ENCODE results near the gene TSGA10IP. TPM values are rescaled to one million over a fixed set of nuclear protein-coding genes. Genes with fewer than 3 reads are reported as not detected.

Gene TSGA10IP
- total RNA-seq, 1 donor, result not detected

DNA sequence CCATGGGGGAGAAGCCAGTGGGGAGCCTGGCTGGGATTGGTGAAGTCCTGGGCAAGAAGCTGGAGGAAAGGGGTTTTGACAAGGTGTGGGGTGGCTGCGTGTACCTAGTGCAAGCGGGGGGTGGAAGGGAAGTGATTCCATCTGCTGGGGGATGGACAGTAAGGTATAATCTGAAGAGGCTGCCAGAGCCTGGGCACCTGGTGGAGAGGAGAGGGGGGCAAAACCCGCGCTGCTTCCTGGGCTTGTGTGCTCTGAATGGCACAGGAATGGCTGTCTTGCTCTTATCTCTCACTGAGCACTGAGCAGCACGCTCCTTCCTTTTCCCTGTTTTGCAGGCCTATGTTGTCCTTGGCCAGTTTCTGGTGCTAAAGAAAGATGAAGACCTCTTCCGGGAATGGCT lies 58.0 kb downstream of the TSGA10IP start:
- Histone ChIP-seq H3K4me3 (ENCODE audit: insufficient read depth, low read length) (peak overlapping the region; percentile 95), H3K36me3 (ENCODE audit: insufficient read depth, low read length) (peaks cover 34% of the 10 kb centered on the region), H3K27ac (ENCODE audit: low read depth, low read length) (no peak overlapping the region), H4K20me1 (ENCODE audit: insufficient read depth, low read length) (peaks cover 7% of the 10 kb centered on the region), H3K4me1 (ENCODE audit: insufficient read depth, low read length) (peaks cover 7% of the 10 kb centered on the region), H3K79me2 (ENCODE audit: insufficient read depth, low read length) (peaks cover 50% of the 10 kb centered on the region), H3K27me3 (ENCODE audit: insufficient read depth, low read length) (no peaks in the 10 kb centered on the region), H3K4me2 (ENCODE audit: insufficient read depth, low read length) (peak overlapping the region; percentile 90), H2AFZ (ENCODE audit: low read length) (no peak overlapping the region), H3K9me3 (ENCODE audit: low read depth, low read length) (no peaks in the 10 kb centered on the region)
- TF ChIP-seq, protein P1, sequence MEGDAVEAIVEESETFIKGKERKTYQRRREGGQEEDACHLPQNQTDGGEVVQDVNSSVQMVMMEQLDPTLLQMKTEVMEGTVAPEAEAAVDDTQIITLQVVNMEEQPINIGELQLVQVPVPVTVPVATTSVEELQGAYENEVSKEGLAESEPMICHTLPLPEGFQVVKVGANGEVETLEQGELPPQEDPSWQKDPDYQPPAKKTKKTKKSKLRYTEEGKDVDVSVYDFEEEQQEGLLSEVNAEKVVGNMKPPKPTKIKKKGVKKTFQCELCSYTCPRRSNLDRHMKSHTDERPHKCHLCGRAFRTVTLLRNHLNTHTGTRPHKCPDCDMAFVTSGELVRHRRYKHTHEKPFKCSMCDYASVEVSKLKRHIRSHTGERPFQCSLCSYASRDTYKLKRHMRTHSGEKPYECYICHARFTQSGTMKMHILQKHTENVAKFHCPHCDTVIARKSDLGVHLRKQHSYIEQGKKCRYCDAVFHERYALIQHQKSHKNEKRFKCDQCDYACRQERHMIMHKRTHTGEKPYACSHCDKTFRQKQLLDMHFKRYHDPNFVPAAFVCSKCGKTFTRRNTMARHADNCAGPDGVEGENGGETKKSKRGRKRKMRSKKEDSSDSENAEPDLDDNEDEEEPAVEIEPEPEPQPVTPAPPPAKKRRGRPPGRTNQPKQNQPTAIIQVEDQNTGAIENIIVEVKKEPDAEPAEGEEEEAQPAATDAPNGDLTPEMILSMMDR (IDR thresholded peaks at IDR 0.05; ENCODE audit: extremely low read depth, low read depth, low read length), result no peak
- peak; percentile 9 for DNase-seq (ENCODE audit: insufficient read length, low spot score, missing footprints)

DNA sequence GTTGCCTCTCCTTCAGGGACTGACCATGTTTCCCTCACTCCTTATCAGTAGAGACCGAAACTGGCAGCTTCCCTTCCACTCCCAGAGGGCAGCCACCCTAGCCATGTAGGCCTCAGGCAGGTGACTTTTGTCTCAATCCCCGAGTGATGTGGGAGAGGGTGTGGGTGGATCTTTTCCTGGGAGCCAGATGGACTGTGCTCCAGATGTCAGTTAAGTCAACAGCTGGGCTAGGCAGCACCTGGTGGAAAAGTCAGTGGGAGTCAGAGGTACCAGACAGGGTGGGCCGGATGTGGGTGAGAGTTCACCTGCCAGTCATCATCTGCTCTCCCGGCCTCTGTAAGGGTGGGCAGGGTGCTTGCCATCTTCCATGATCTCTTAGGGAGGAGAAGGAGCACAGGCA lies 58.9 kb downstream of the TSGA10IP start:
- Histone ChIP-seq H4K20me1 (ENCODE audit: insufficient read depth, low read length) (peaks cover 7% of the 10 kb centered on the region), H3K4me1 (ENCODE audit: insufficient read depth, low read length) (peaks cover 7% of the 10 kb centered on the region), H3K4me2 (ENCODE audit: insufficient read depth, low read length) (no peak overlapping the region), H3K27ac (ENCODE audit: low read depth, low read length) (no peak overlapping the region), H3K9me3 (ENCODE audit: low read depth, low read length) (no peaks in the 10 kb centered on the region), H3K36me3 (ENCODE audit: insufficient read depth, low read length) (peaks cover 26% of the 10 kb centered on the region), H3K79me2 (ENCODE audit: insufficient read depth, low read length) (peaks cover 42% of the 10 kb centered on the region), H3K27me3 (ENCODE audit: insufficient read depth, low read length) (no peaks in the 10 kb centered on the region), H2AFZ (ENCODE audit: low read length) (no peak overlapping the region), H3K4me3 (ENCODE audit: insufficient read depth, low read length) (no peak overlapping the region)
- TF ChIP-seq, protein P1 (IDR thresholded peaks at IDR 0.05; ENCODE audit: extremely low read depth, low read depth, low read length), result no peak
- DNase-seq (ENCODE audit: insufficient read length, low spot score, missing footprints), result peak; percentile 30

- Histone ChIP-seq H3K27ac (ENCODE audit: low read depth, low read length) (no peak overlapping the region), H3K27me3 (ENCODE audit: insufficient read depth, low read length) (no peaks in the 10 kb centered on the region), H2AFZ (ENCODE audit: low read length) (no peak overlapping the region), H3K36me3 (ENCODE audit: insufficient read depth, low read length) (peaks cover 13% of the 10 kb centered on the region), H3K4me2 (ENCODE audit: insufficient read depth, low read length) (no peak overlapping the region), H3K79me2 (ENCODE audit: insufficient read depth, low read length) (peaks cover 24% of the 10 kb centered on the region), H3K4me1 (ENCODE audit: insufficient read depth, low read length) (peaks cover 8% of the 10 kb centered on the region), H3K9me3 (ENCODE audit: low read depth, low read length) (no peaks in the 10 kb centered on the region), H4K20me1 (ENCODE audit: insufficient read depth, low read length) (no peaks in the 10 kb centered on the region), H3K4me3 (ENCODE audit: insufficient read depth, low read length) (no peak overlapping the region)
- peak; percentile 83 for DNase-seq (ENCODE audit: insufficient read length, low spot score, missing footprints)
- TF ChIP-seq, protein P1 (IDR thresholded peaks at IDR 0.05; ENCODE audit: extremely low read depth, low read depth, low read length), result no peak
These were observed 61.0 kb downstream of the TSGA10IP start for GRCh38 chr11:66006134-66006890.

GRCh38 chr11:66006891-66007176 lies 61.6 kb downstream of the TSGA10IP start:
- Histone ChIP-seq H3K79me2 (ENCODE audit: insufficient read depth, low read length) (peaks cover 19% of the 10 kb centered on the region), H2AFZ (ENCODE audit: low read length) (no peak overlapping the region), H4K20me1 (ENCODE audit: insufficient read depth, low read length) (no peaks in the 10 kb centered on the region), H3K27me3 (ENCODE audit: insufficient read depth, low read length) (no peaks in the 10 kb centered on the region), H3K9me3 (ENCODE audit: low read depth, low read length) (no peaks in the 10 kb centered on the region), H3K4me3 (ENCODE audit: insufficient read depth, low read length) (no peak overlapping the region), H3K4me1 (ENCODE audit: insufficient read depth, low read length) (peaks cover 12% of the 10 kb centered on the region), H3K27ac (ENCODE audit: low read depth, low read length) (no peak overlapping the region), H3K4me2 (ENCODE audit: insufficient read depth, low read length) (no peak overlapping the region), H3K36me3 (ENCODE audit: insufficient read depth, low read length) (peaks cover 13% of the 10 kb centered on the region)
- no peak for DNase-seq (ENCODE audit: insufficient read length, low spot score, missing footprints)
- TF ChIP-seq, protein P1 (IDR thresholded peaks at IDR 0.05; ENCODE audit: extremely low read depth, low read depth, low read length), result no peak

All from osteoblast (primary cell).